HepG2 (cell line): ENCODE results near the gene MRPL43. TPM values are rescaled to one million over a fixed set of nuclear protein-coding genes. Genes with fewer than 3 reads are reported as not detected.
A peak's percentile ranks its signal among the peaks of the same experiment; 100 is the strongest.

Experiments
- ASH2L ChIP-seq: fragments of 300-600, 200-600 bp; sonication (generic); IDR thresholded peaks from 2 replicates; pipeline ENCODE4 v1.7.0; 2017; ENCODE audit warnings: low read depth, mild to moderate bottlenecking, moderate library complexity, mixed read lengths, low read length; ENCODE audit not compliant: insufficient read length
- CEBPB ChIP-seq: IDR thresholded peaks from 2 replicates; pipeline ENCODE4 v1.6.1; 2011; ENCODE audit warnings: low read depth, low read length, improper control_type of control experiment, borderline replicate concordance
- DBP ChIP-seq: sonication (generic); formaldehyde crosslinking; IDR thresholded peaks from 2 replicates; pipeline ENCODE4 v1.4.0; 2020; ENCODE audit warnings: missing genetic modification reagents; ENCODE audit errors: not compliant biosample characterization
- DPF2 ChIP-seq: sonication (generic); formaldehyde crosslinking; IDR thresholded peaks from 2 replicates; pipeline ENCODE4 v1.4.0; 2020; ENCODE audit warnings: mild to moderate bottlenecking, low read depth, missing genetic modification reagents, borderline replicate concordance
- ELF1 ChIP-seq: sonication (generic); formaldehyde crosslinking; IDR thresholded peaks from 2 replicates; pipeline ENCODE4 v1.4.0; 2020; ENCODE audit warnings: missing genetic modification reagents
- FOXP1 ChIP-seq, 2 experiments: fragments of 450-650 bp in 1 of 2; IDR thresholded peaks; 2 replicates each; pipeline ENCODE4 v1.6.1; 2017 to 2018; ENCODE audit warnings: antibody characterized with exemption in 1 of 2
- GATAD2A ChIP-seq: IDR thresholded peaks from 2 replicates; pipeline ENCODE4 v1.6.1; 2016
- HOXA5 ChIP-seq: sonication (generic); formaldehyde crosslinking; IDR thresholded peaks from 2 replicates; pipeline ENCODE4 v1.4.0; 2020; ENCODE audit warnings: missing genetic modification reagents
- ISL2 ChIP-seq: sonication (generic); formaldehyde crosslinking; IDR thresholded peaks from 2 replicates; pipeline ENCODE4 v1.5.0; 2020; ENCODE audit warnings: missing genetic modification reagents
- ISX ChIP-seq: sonication (generic); formaldehyde crosslinking; conservative IDR thresholded peaks from 2 replicates; pipeline ENCODE4 v1.5.0; 2020; ENCODE audit warnings: missing genetic modification reagents
- MIXL1 ChIP-seq: IDR thresholded peaks from 2 replicates; pipeline ENCODE4 v1.6.1; 2016
- PHF21A ChIP-seq: sonication (generic); formaldehyde crosslinking; IDR thresholded peaks from 2 replicates; pipeline ENCODE4 v1.5.0; 2020; ENCODE audit warnings: mild to moderate bottlenecking, missing genetic modification reagents
- RARA ChIP-seq: IDR thresholded peaks from 2 replicates; pipeline ENCODE4 v1.6.1; 2016; ENCODE audit warnings: missing genetic modification reagents, missing compliant biosample characterization
- SP2 ChIP-seq: sonication (generic); formaldehyde crosslinking; IDR thresholded peaks from 2 replicates; pipeline ENCODE4 v1.5.1; 2020; ENCODE audit warnings: mild to moderate bottlenecking, missing genetic modification reagents
- SRSF1 ChIP-seq: fragments of 200-400 bp; formaldehyde crosslinking; optimal IDR thresholded peaks from 2 replicates; pipeline ENCODE3; 2017; ENCODE audit warnings: mild to moderate bottlenecking, low read depth, low read length, moderate library complexity
- TSC22D2 ChIP-seq: sonication (generic); formaldehyde crosslinking; IDR thresholded peaks from 2 replicates; pipeline ENCODE4 v1.5.1; 2020; ENCODE audit warnings: missing genetic modification reagents, mild to moderate bottlenecking, borderline replicate concordance
- USF2 ChIP-seq, 2 experiments: sonication (generic) in 1 of 2; formaldehyde crosslinking in 1 of 2; IDR thresholded peaks; 2 replicates each; pipeline versions ENCODE4 v1.5.1 to v1.6.1; 2011 to 2020; ENCODE audit warnings: borderline replicate concordance in 1 of 2, low read depth in 1 of 2, low read length in 1 of 2, mild to moderate bottlenecking in 1 of 2, missing genetic modification reagents in 1 of 2, moderate library complexity in 1 of 2
- ZBTB4 ChIP-seq: sonication (generic); formaldehyde crosslinking; IDR thresholded peaks from 2 replicates; pipeline ENCODE4 v1.4.0; 2020; ENCODE audit warnings: missing genetic modification reagents, mild to moderate bottlenecking, borderline replicate concordance
- ZNF160 ChIP-seq: sonication (generic); formaldehyde crosslinking; IDR thresholded peaks from 2 replicates; pipeline ENCODE4 v1.8.0; 2022; ENCODE audit warnings: mild to moderate bottlenecking, inconsistent platforms, missing genetic modification reagents
- ZNF274 ChIP-seq: sonication (generic); formaldehyde crosslinking; IDR thresholded peaks from 2 replicates; pipeline ENCODE4 v1.5.1; 2020; ENCODE audit warnings: mild to moderate bottlenecking, missing genetic modification reagents
- ZNF567 ChIP-seq: sonication (generic); formaldehyde crosslinking; IDR thresholded peaks from 2 replicates; pipeline ENCODE4 v1.8.1; 2023; ENCODE audit warnings: mild to moderate bottlenecking, missing genetic modification reagents, borderline replicate concordance
- ZNF607 ChIP-seq: sonication (generic); formaldehyde crosslinking; IDR thresholded peaks from 2 replicates; pipeline ENCODE4 v1.5.1; 2020; ENCODE audit warnings: missing genetic modification reagents, mild to moderate bottlenecking, borderline replicate concordance
- ZNF776 ChIP-seq: sonication (generic); formaldehyde crosslinking; IDR thresholded peaks from 2 replicates; pipeline ENCODE4 v1.4.0; 2020; ENCODE audit warnings: mild to moderate bottlenecking, missing genetic modification reagents
- polyA plus RNA-seq, 8 experiments: library from polyadenylated mRNA; depleted of rRNA in 3 of 8; stranded (reverse) in 7 of 8; unstranded in 1 of 8; fragments of >200 nt; fragmentation: Illumina TruSeq in 4 of 8; extraction: Trizol in 4 of 8; gene quantifications; 2 replicates each; pipeline versions ENCODE4 v1.2.1 to v1.2.3, GENCODE V29; 2011 to 2016; ENCODE audit warnings: low read depth in 4 of 8, missing spikeins in 1 of 8, mixed read lengths in 1 of 8; ENCODE audit not compliant: insufficient read depth in 1 of 8
- total RNA-seq, 5 experiments: library from RNA; depleted of rRNA; stranded (reverse); fragments of >200 nt; fragmentation: Illumina TruSeq; extraction: Trizol; gene quantifications; 2 replicates each; pipeline ENCODE4 v1.2.3, GENCODE V29; 2016; ENCODE audit warnings: low read depth in 1 of 5

Gene MRPL43
- total and polyA plus RNA-seq, 2 of the 13 experiments (the other 11 are each of a cell fraction or from before 2014, with no cell fraction given), result 71.0 to 73.7 TPM

GRCh38 chr10:101018600-101019439, 31.5 kb upstream of the MRPL43 start (continued):
- no peak for TF ChIP-seq HOXA5 (CRISPR knock-in tag)
- TF ChIP-seq ZNF567 (CRISPR knock-in tag), result peak; percentile 94; the same call in 1 of the 2 replicates
- no peak for TF ChIP-seq RARA (CRISPR knock-in tag)
- TF ChIP-seq MIXL1 (CRISPR knock-in tag), result peak; percentile 62; the same call in 1 of the 2 replicates
- no peak for TF ChIP-seq ASH2L
- TF ChIP-seq ZNF776, result peak; percentile 76; the same call in 1 of the 2 replicates
- TF ChIP-seq GATAD2A (CRISPR knock-in tag), result 0 out of 2 replicates have a peak, but pooled peaks have one; percentile 24
- TF ChIP-seq PHF21A, result 0 out of 2 replicates have a peak, but pooled peaks have one; percentile 18
- no peak for TF ChIP-seq SP2 (CRISPR knock-in tag)
- TF ChIP-seq CEBPB, result no peak
- no peak for TF ChIP-seq ISX (CRISPR knock-in tag)
- TF ChIP-seq DPF2 (CRISPR knock-in tag), result no peak
- TF ChIP-seq ZBTB4 (CRISPR knock-in tag), result no peak
- TF ChIP-seq DBP (CRISPR knock-in tag), result no peak
- no peak for TF ChIP-seq ISL2
- no peak for TF ChIP-seq USF2 (IDR thresholded peaks at IDR 0.05; ENCODE audit: low read depth, low read length)
- TF ChIP-seq USF2 (CRISPR knock-in tag; IDR thresholded peaks at IDR 0.05; ENCODE audit: borderline replicate concordance), result no peak; the same call in 1 of the 2 replicates
- no peak for TF ChIP-seq FOXP1 (IDR thresholded peaks at IDR 0.05)
- no peak for TF ChIP-seq FOXP1 (CRISPR knock-in tag; IDR thresholded peaks at IDR 0.05)
- TF ChIP-seq ZNF160 (CRISPR knock-in tag), result no peak
- no peak for TF ChIP-seq SRSF1
- TF ChIP-seq TSC22D2 (CRISPR knock-in tag), result peak; percentile 41; the same call in 1 of the 2 replicates
- no peak for TF ChIP-seq ZNF274 (CRISPR knock-in tag)
- TF ChIP-seq ELF1 (CRISPR knock-in tag), result 0 out of 2 replicates have a peak, but pooled peaks have one; percentile 43
- TF ChIP-seq ZNF607 (CRISPR knock-in tag), result no peak
